Diencephalon (tissue), 1 donor: ENCODE data around the gene ZNF43. TPM values are rescaled to one million over a fixed set of nuclear protein-coding genes. Genes with fewer than 3 reads are reported as not detected.

Experiments used
- total RNA-seq: library from RNA; depleted of rRNA; stranded (reverse); fragments of >200 nt; gene quantifications from one replicate; pipeline ENCODE4 v1.2.3, GENCODE V29; 2014

The ZNF43 gene
- 33.2 TPM for total RNA-seq

DNA sequence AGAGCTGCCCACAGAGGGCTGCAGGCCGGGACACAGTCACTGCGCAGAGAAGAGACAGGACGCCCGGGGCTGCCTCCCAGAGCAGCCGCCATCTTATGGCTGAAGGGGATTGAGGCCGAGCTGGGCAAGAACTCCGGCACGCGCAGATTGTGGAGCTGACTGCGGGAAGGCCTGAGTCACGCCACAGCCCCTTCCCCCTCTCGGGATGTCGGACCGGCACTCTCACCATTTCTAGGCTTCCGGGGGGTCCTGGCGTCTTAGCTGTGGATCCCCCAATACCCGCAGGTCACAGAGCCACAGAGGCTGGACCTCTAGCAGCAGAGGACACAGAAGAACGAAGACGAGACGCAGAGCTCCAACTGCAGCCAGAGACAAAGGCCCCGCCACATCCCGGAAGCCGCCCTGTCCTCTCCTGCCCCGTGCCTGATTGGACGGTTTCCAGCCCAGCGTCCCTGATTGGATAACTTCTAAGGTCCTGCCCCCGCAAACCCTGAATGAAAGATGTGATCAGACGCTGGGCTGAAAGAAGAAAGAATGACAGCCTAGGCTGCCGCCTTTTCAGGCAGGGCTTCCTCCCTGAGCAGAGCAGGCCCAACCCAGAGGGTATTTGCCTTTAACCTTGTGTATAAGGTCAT lies at the start of gene ZNF43:
TSS of gene ZNF43 (minus strand) at position 373 of the 635 bp plus-strand sequence. CDS start at position 229, 144 bp downstream.

DNA sequence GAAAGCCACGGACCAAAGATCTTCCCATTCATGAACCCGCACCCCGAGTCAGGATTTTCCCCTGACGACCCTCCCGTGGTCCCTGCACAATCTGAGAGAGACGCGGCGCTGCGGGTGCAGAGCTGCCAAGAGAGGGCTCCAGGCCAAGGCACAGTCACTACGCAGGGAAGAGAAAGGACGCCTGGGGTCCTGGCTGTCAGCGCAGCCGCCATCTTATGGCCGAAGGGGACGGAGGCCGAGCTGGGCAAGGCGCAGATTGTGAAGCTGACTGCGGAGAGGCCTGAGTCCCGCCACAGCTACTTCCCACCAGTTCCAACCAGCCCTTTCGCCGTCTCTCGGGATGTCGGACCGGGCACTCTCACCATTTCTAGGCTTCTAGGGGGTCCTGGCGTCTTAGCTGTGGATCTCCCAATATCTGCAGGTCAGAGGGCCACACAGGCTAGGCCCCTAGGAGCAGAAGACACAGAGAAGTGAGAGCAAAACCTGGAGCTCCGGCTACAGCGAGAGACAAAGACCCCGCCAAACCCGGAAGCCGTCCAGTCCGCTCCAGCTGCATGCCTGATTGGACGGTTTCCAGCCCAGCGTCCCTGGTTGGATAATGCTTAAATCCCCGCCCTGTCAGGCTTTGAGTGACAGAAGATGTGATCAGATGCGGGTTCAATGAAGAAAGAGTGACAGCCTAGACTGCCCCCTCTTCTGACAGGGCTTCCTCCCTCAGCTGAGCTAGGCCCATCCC lies 68.7 kb downstream of the ZNF43 start, which contains the start of gene ZNF100:
TSS of gene ZNF100 (minus strand) at position 515 of the 736 bp plus-strand sequence. CDS start at position 365, 150 bp downstream.

Other genes starting within 250 kb of the ZNF43 start
- gene ZNF100, start 68.6 kb downstream of the ZNF43 start, total RNA-seq = 13.6 TPM
- 11.8 TPM for gene ZNF208, start 174.8 kb upstream of the ZNF43 start, total RNA-seq
- 2.3 TPM for gene ZNF257, start 216.3 kb upstream of the ZNF43 start, total RNA-seq